IMR-90 (cell line): ENCODE measurements around the gene SPNS1. TPM values are rescaled to one million over a fixed set of nuclear protein-coding genes. Genes with fewer than 3 reads are reported as not detected.

Experiments
- ATAC-seq: fragments of 200-7000 bp; cut with Tn5 transposase; 2 replicates; pipeline ENCODE4 v1.9.1; 2020; ENCODE audit warnings: low read depth, mild to moderate bottlenecking, moderate library complexity
- BruUV-seq: library from RNA; stranded (reverse); fragments of 400-500 nt; replicated peaks from 2 replicates; lab custom pipeline; 2021; lab: Mats Ljungman, UMichigan
- CTCF ChIA-PET: fragments of 300-600 bp; formaldehyde crosslinking; extraction: SDS; loops from one replicate; lab custom pipeline; 2021; ENCODE audit warnings: antibody characterized with exemption; lab: Yijun Ruan, JAX
- POLR2A ChIA-PET: fragments of 300-600 bp; sonication (Branson Sonifier 250); formaldehyde crosslinking; loops from one replicate; lab custom pipeline; 2022; ENCODE audit warnings: antibody characterized with exemption; ENCODE audit not compliant: unreplicated experiment; lab: Charles Lee
- DNase-seq: peaks from one replicate; pipeline ENCODE4 v3.0.0; 2013
- H2AFZ ChIP-seq: replicated peaks from 2 replicates; pipeline ENCODE3; 2013; ENCODE audit warnings: low read length, mild to moderate bottlenecking; ENCODE audit not compliant: poor library complexity
- H2AK5ac ChIP-seq: 2 replicates; pipeline ENCODE4 v1.6.1; 2013; ENCODE audit warnings: low read depth, low read length, inconsistent platforms
- H2AK9ac ChIP-seq: replicated peaks from 2 replicates; pipeline ENCODE3; 2013; ENCODE audit warnings: mild to moderate bottlenecking, low read depth, low read length, moderate library complexity; ENCODE audit not compliant: poor library complexity
- H2BK120ac ChIP-seq: 2 replicates; pipeline ENCODE4 v1.6.1; 2013; ENCODE audit warnings: low read depth, low read length, inconsistent platforms
- H2BK15ac ChIP-seq: 3 replicates; pipeline ENCODE4 v1.6.1; 2013; ENCODE audit warnings: low read depth, low read length, inconsistent platforms
- H2BK20ac ChIP-seq: 2 replicates; pipeline ENCODE4 v1.6.1; 2013; ENCODE audit warnings: low read depth, mild to moderate bottlenecking, inconsistent platforms, low read length, moderate library complexity
- H2BK5ac ChIP-seq: 2 replicates; pipeline ENCODE4 v1.6.1; 2013; ENCODE audit warnings: mild to moderate bottlenecking, low read depth, low read length, inconsistent platforms; ENCODE audit not compliant: poor library complexity, severe bottlenecking
- H3K14ac ChIP-seq: replicated peaks from 2 replicates; pipeline ENCODE4 v1.6.1; 2013; ENCODE audit warnings: low read depth, low read length, inconsistent platforms
- H3K18ac ChIP-seq: 2 replicates; pipeline ENCODE4 v1.6.1; 2013; ENCODE audit warnings: low read depth, low read length, control low read depth
- H3K23ac ChIP-seq: 2 replicates; pipeline ENCODE4 v1.6.1; 2013; ENCODE audit warnings: low read depth, low read length, inconsistent platforms
- H3K27ac ChIP-seq: 2 replicates; pipeline ENCODE4 v1.5.1; 2013; ENCODE audit warnings: mild to moderate bottlenecking, control low read depth, low read length; ENCODE audit not compliant: insufficient read depth
- H3K27me3 ChIP-seq: 2 replicates; pipeline ENCODE4 v1.6.1; 2013; ENCODE audit warnings: low read length; ENCODE audit not compliant: control insufficient read depth, insufficient read depth
- H3K36me3 ChIP-seq: 2 replicates; pipeline ENCODE4 v1.6.1; 2013; ENCODE audit warnings: low read length, mixed read lengths; ENCODE audit not compliant: control insufficient read depth, insufficient read depth
- H3K4ac ChIP-seq: 2 replicates; pipeline ENCODE4 v1.6.1; 2013; ENCODE audit warnings: low read depth, low read length, inconsistent platforms
- H3K4me1 ChIP-seq: 2 replicates; pipeline ENCODE4 v1.6.1; 2013; ENCODE audit warnings: low read length, mixed read lengths; ENCODE audit not compliant: control insufficient read depth, insufficient read depth
- H3K4me2 ChIP-seq: 2 replicates; pipeline ENCODE4 v1.6.1; 2013; ENCODE audit warnings: low read depth, mild to moderate bottlenecking, control low read depth, low read length, moderate library complexity
- H3K4me3 ChIP-seq: 2 replicates; pipeline ENCODE4 v1.5.1; 2013; ENCODE audit warnings: low read depth, mild to moderate bottlenecking, control low read depth, low read length, moderate library complexity; ENCODE audit not compliant: insufficient read depth
- H3K56ac ChIP-seq: 2 replicates; pipeline ENCODE4 v1.6.1; 2013; ENCODE audit warnings: low read length, inconsistent platforms; ENCODE audit not compliant: insufficient read depth; ENCODE audit errors: extremely low read depth
- H3K79me1 ChIP-seq, 2 experiments: 2 replicates each; pipeline ENCODE4 v1.6.1; 2013; ENCODE audit warnings: low read length in 2 of 2, inconsistent platforms in 1 of 2, low read depth in 1 of 2
- H3K9ac ChIP-seq: 2 replicates; pipeline ENCODE4 v1.6.1; 2013; ENCODE audit warnings: low read depth, low read length, control low read depth
- H3K9me1 ChIP-seq: 2 replicates; pipeline ENCODE4 v1.6.1; 2013; ENCODE audit warnings: low read length, inconsistent platforms; ENCODE audit not compliant: insufficient read depth
- H3K9me3 ChIP-seq: 2 replicates; pipeline ENCODE4 v1.6.1; 2013; ENCODE audit warnings: low read length; ENCODE audit not compliant: control insufficient read depth, insufficient read depth
- H4K20me1 ChIP-seq: 2 replicates; pipeline ENCODE4 v1.6.1; 2013; ENCODE audit warnings: low read length, inconsistent platforms; ENCODE audit not compliant: insufficient read depth
- H4K5ac ChIP-seq: 2 replicates; pipeline ENCODE4 v1.6.1; 2013; ENCODE audit warnings: mild to moderate bottlenecking, low read depth, low read length, control low read depth
- H4K8ac ChIP-seq, 2 experiments: 2 replicates each; pipeline ENCODE4 v1.6.1; 2013; ENCODE audit warnings: low read depth in 2 of 2, low read length in 2 of 2, control low read depth in 1 of 2, inconsistent platforms in 1 of 2
- H4K91ac ChIP-seq: 2 replicates; pipeline ENCODE4 v1.6.1; 2013; ENCODE audit warnings: low read depth, low read length, inconsistent platforms; ENCODE audit not compliant: insufficient read depth
- BHLHE40 ChIP-seq: fragments of 150-350 bp; IDR thresholded peaks from 2 replicates; pipeline ENCODE4 v1.6.1; 2016; ENCODE audit warnings: mild to moderate bottlenecking, low read depth, low read length
- ELK1 ChIP-seq: fragments of 150-350 bp; IDR thresholded peaks from 2 replicates; pipeline ENCODE4 v1.6.1; 2016; ENCODE audit warnings: low read depth, mild to moderate bottlenecking, low read length, moderate library complexity, borderline replicate concordance
- POLR2A ChIP-seq: IDR thresholded peaks from 2 replicates; pipeline ENCODE4 v1.6.1; 2012; ENCODE audit warnings: mild to moderate bottlenecking, low read depth, low read length
- RFX5 ChIP-seq: IDR thresholded peaks from 2 replicates; pipeline ENCODE4 v1.8.0; 2012; ENCODE audit warnings: low read depth, mild to moderate bottlenecking, low read length, moderate library complexity
- WGBS, 2 experiments: methylation state at CpG; one replicate each; pipeline versions ENCODE4 v1.1.5 to v1.1.7; 2013; ENCODE audit warnings: missing lambda C conversion rate in 2 of 2; ENCODE audit not compliant: insufficient read length in 1 of 2; ENCODE audit errors: extremely low coverage in 2 of 2; 5-methylcytosine and 5-hydroxymethylcytosine counted together
- dilution Hi-C: fragments of 300-500 bp; cut with HindIII; formaldehyde crosslinking; loops from one replicate; pipeline ENCODE4 v1.14.3; 2018; ENCODE audit warnings: low sequenced_read_pairs; ENCODE audit not compliant: unreplicated experiment
- in situ Hi-C: fragments of 300-500 bp; cut with MboI; formaldehyde crosslinking; loops from 3 replicates; pipeline ENCODE4 v1.14.3; 2019; ENCODE audit warnings: low sequenced_read_pairs, inconsistent platforms, mixed read lengths
- intact Hi-C: fragments of 100-400 bp; cut with micrococcal nuclease; formaldehyde crosslinking; loops from 2 replicates; pipeline ENCODE4 v1.10.0; 2022
- polyA plus RNA-seq, 3 experiments: library from polyadenylated mRNA; depleted of rRNA; stranded (reverse); fragments of >200 nt; gene quantifications; 2 replicates each; pipeline ENCODE4 v1.2.3, GENCODE V29; 2012; ENCODE audit warnings: low replicate concordance in 1 of 3
- total RNA-seq: library from RNA; depleted of rRNA; stranded (reverse); fragments of >200 nt; gene quantifications from 2 replicates; pipeline ENCODE4 v1.2.3, GENCODE V29; 2012

SPNS1 gene
- total and polyA plus RNA-seq, 2 of the 4 experiments (the other 2 are of a cell fraction), result 4.7 to 37.3 TPM

- peaks cover 1% of the 10 kb centered on the region; the same call in 1 of the 2 replicates for H3K4me1 ChIP-seq
- H2BK20ac ChIP-seq, result no peak overlapping the region
- H3K4me3 ChIP-seq, result no peak overlapping the region
- H2AK9ac ChIP-seq, result no peak overlapping the region
- TF ChIP-seq RFX5 (no peak), BHLHE40 (no peak), ELK1 (no peak), POLR2A (no peak)
- H2BK120ac ChIP-seq, result no peak overlapping the region
- ChIA-PET POLR2A (no interaction called here), CTCF (no interaction called here)
- ATAC-seq (no peak; the same call in 1 of the 2 replicates), DNase-seq (peak; percentile 31)
- no peak overlapping the region; the same call in 1 of the 2 replicates for H2AK5ac ChIP-seq
- no peak overlapping the region for H4K5ac ChIP-seq
- H3K36me3 ChIP-seq, result no peaks in the 10 kb centered on the region
- H2BK15ac ChIP-seq, result no peak overlapping the region
- H3K4ac ChIP-seq, result no peak overlapping the region
- no peak overlapping the region for H2AFZ ChIP-seq
- H3K79me1 ChIP-seq, result no peaks in the 10 kb centered on the region
- H4K20me1 ChIP-seq, result no peaks in the 10 kb centered on the region
- 100% methylated on average over 1 of the region's 15 CpGs; no CpG with 5 or more reads in 1 of the 2 experiments for WGBS, 2 experiments
- H3K14ac ChIP-seq, result no peak overlapping the region
- no peak overlapping the region for H3K27ac ChIP-seq
- H3K9ac ChIP-seq, result no peak overlapping the region
- H3K9me1 ChIP-seq, result no peaks in the 10 kb centered on the region; the same call in 1 of the 2 replicates
- in situ Hi-C loops, result no loop called here
- H3K27me3 ChIP-seq, result no peaks in the 10 kb centered on the region; the same call in 1 of the 2 replicates
- no peak overlapping the region for H2BK5ac ChIP-seq
- BruUV-seq, result no TSS peak
- H3K4me2 ChIP-seq, result no peak overlapping the region
- H3K9me3 ChIP-seq, result no peaks in the 10 kb centered on the region
- dilution Hi-C loops, result no loop called here
- no peak overlapping the region for H3K23ac ChIP-seq
- no peak overlapping the region for H4K8ac ChIP-seq
- no peak overlapping the region for H3K18ac ChIP-seq
- H4K91ac ChIP-seq, result no peak overlapping the region
- no peak overlapping the region for H3K56ac ChIP-seq
- intact Hi-C loops, result loop anchor here (10.0 kb wide), 1 partner anchor 61 kb away; no protein-coding TSS in a partner anchor
These were observed 49.0 kb downstream of the SPNS1 start for GRCh38 chr16:29023279-29024277.
